Peyer's patch (tissue), 4 donors: ENCODE data around the gene HSD17B8.
A peak's percentile ranks its signal among the peaks of the same experiment; 100 is the strongest.

Experiments
- CTCF ChIP-seq, 6 experiments: fragments of 450-650 bp in 4 of 6; fragments of 200-600 bp in 2 of 6; sonication (generic) in 1 of 6; IDR thresholded peaks; one replicate each; pipeline ENCODE4 v1.5.1; 2017 to 2019; ENCODE audit warnings: antibody characterized with exemption in 6 of 6, mild to moderate bottlenecking in 3 of 6, moderate library complexity in 1 of 6
- POLR2A ChIP-seq, 2 donors: fragments of 450-650 bp; IDR thresholded peaks; one replicate each; pipeline ENCODE4 v1.5.1; 2017; ENCODE audit warnings: antibody characterized with exemption in 2 of 2, mild to moderate bottlenecking in 2 of 2, moderate library complexity in 2 of 2

DNA sequence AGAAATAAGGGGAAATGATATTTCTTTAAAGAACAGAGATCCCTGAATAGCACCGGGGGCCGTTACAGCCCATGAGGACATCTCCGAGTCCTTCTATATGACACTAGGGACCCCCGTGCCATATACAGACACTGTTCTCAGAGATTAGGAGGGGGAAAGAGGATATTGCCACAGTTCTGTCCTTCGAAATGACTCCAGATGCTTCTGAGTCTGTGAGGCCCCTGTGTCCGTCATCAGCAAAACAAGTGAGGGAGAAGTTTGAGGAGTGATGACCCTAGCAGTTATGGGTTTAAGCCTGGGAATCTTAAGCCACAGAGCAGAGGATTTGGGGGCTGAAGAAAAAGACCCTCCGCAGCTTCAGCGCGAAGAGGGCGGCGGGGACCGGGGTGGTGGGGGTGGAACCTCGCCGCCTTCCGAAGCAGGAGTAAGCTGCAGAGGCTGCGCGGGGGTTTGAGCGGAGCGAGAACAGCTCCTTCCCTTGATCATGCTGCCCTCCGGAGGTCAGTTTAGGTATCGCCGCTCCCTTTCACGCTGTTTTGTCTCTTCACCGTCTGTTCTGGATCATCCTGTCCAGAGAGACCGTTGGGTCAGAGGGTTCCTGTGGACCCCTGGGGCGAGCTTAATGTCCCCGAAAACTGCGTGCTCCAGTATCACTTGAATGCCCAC lies 43.7 kb downstream of the HSD17B8 start:
- TF ChIP-seq POLR2A (IDR thresholded peaks at IDR 0.05) (no peak), CTCF (IDR thresholded peaks at IDR 0.05) (peak; percentile 90 to 97 (median 95))
